ENCODE results near the gene FITM1.

- no peak for TF ChIP-seq CTCF (conservative IDR thresholded peaks at IDR 0.05 in 1 of 2, IDR thresholded peaks at IDR 0.05 in 1 of 2; ENCODE audit: low read depth in 1 of 2, low read length in 2 of 2)
- no peak for TF ChIP-seq EZH2 (IDR thresholded peaks at IDR 0.05; ENCODE audit: low read length, missing control alignments)
Measured at GRCh38 chr14:24110060-24110459, 20.4 kb upstream of the FITM1 start.

Measured in fibroblast of lung (primary cell).